D721Med (cell line): ENCODE data around the gene SDK1.
"Not testable (repeated sequence)": the region's sequence is repeated elsewhere in the genome, so short reads cannot be mapped to it uniquely, and the experiment has no call there.

Source experiments
- DNase-seq: peaks from one replicate; pipeline ENCODE4 v3.0.0; 2011; ENCODE audit warnings: low spot score; ENCODE audit not compliant: insufficient read length
- FAIRE-seq: peaks from 2 replicates; lab custom pipeline; 2011; peaks lifted over from hg19 to GRCh38; lab: Jason Lieb, UNC
- CTCF ChIP-seq: IDR thresholded peaks from 2 replicates; pipeline ENCODE4 v1.5.1; 2012; ENCODE audit warnings: mild to moderate bottlenecking, control low read depth; ENCODE audit not compliant: insufficient read depth; ENCODE audit errors: missing control alignments

Gene SDK1

GRCh38 chr7:3739983-3740382, 438.9 kb downstream of the SDK1 start:
- DNase-seq = no peak
- no peak for TF ChIP-seq CTCF
- no peak for FAIRE-seq

- DNase-seq (no peak), FAIRE-seq (no peak)
- no peak for TF ChIP-seq CTCF
Observed at GRCh38 chr7:3747467-3747866, 446.4 kb downstream of the SDK1 start.

- no peak for FAIRE-seq
- no peak for DNase-seq
- TF ChIP-seq CTCF = no peak
Observed at GRCh38 chr7:3748389-3748788, 447.3 kb downstream of the SDK1 start.

GRCh38 chr7:3753868-3754267, 452.8 kb downstream of the SDK1 start:
- DNase-seq = no peak
- FAIRE-seq = no peak
- TF ChIP-seq CTCF = no peak

- TF ChIP-seq CTCF = no peak
- no peak for FAIRE-seq
- DNase-seq = no peak
Observed at GRCh38 chr7:3754493-3755341, 453.7 kb downstream of the SDK1 start.

GRCh38 chr7:3755778-3756453, 454.9 kb downstream of the SDK1 start:
- not testable (repeated sequence) for FAIRE-seq, DNase-seq

GRCh38 chr7:3757059-3757458, 456.0 kb downstream of the SDK1 start:
- TF ChIP-seq CTCF = no peak
- FAIRE-seq (no peak), DNase-seq (no peak)
